Measurements from ENCODE around the gene SMYD2. TPM values are rescaled to one million over a fixed set of nuclear protein-coding genes. Genes with fewer than 3 reads are reported as not detected.

Gene SMYD2
- total and polyA plus RNA-seq, 10 of the 15 experiments (the other 5 are each of a cell fraction or from before 2014, with no cell fraction given), result 8.3 to 55.7 (median 26.4) TPM

DNA sequence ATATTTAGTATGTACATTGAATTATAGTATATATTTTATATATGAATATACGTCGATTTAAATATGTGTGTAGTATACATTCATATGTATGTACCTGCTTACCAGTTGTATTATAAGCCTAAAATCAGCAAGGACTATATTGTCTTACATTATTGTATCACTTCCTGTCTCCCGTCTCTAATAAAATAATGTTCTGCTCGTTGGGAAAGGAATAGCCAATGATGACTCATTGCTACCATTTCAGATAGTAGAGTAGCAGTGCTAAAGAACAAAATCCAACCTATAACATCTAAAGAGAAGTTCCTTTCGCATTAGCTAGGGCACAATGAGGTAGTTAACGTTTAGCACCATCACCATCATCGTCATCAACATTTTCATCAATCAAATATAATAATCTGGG lies 39.9 kb upstream of the SMYD2 start:
- intact Hi-C loops (cut with micrococcal nuclease; ENCODE audit: unreplicated experiment) (no loop called here), in situ Hi-C loops (cut with MboI) (no loop called here)
- H3K4me1 ChIP-seq (ENCODE audit: control insufficient read depth, insufficient read depth, low read length), result no peaks in the 10 kb centered on the region
- no peak overlapping the region for H3K4me2 ChIP-seq (ENCODE audit: control insufficient read depth, insufficient read depth)
- DNase-seq (ENCODE audit: low read depth, low spot score) (no peak), FAIRE-seq (no peak), ATAC-seq (no peak)
- 35% methylated on average over 7 of the region's 7 CpGs for WGBS (ENCODE audit: insufficient coverage, insufficient replicate concordance, low lambda C conversion rate, missing lambda C conversion rate)
- RAD21 ChIA-PET (ENCODE audit: unreplicated experiment), result no interaction called here
- H3K9ac ChIP-seq (ENCODE audit: control insufficient read depth, insufficient read depth, low read length), result no peak overlapping the region
- POLR2A ChIA-PET, result no interaction called here
- H3K79me2 ChIP-seq (ENCODE audit: control insufficient read depth, insufficient read depth, low read length), result no peaks in the 10 kb centered on the region
- CTCF ChIA-PET, result interaction anchor here (1.1 to 2.1 kb wide), 4 partner anchors 20 to 90 kb away, joined by 3 to 8 read pairs (median 4); no protein-coding TSS in a partner anchor
- H4K20me1 ChIP-seq (ENCODE audit: control insufficient read depth, insufficient read depth), result no peaks in the 10 kb centered on the region
- H3K9me3 ChIP-seq (replicated peaks; ENCODE audit: control insufficient read depth, insufficient read depth, low read length), result no peaks in the 10 kb centered on the region
- H3K36me3 ChIP-seq (ENCODE audit: control insufficient read depth in 2 of 2, insufficient read depth in 2 of 2, low read length in 1 of 2), result no peaks in the 10 kb centered on the region
- H2AFZ ChIP-seq (ENCODE audit: control insufficient read depth, low read depth, low read length), result no peak overlapping the region
- SMC1A ChIA-PET (ENCODE audit: uncharacterized antibody, unreplicated experiment), result interaction anchor here (1.6 kb wide), 1 partner anchor 89 kb away, joined by 4 read pairs; no protein-coding TSS in a partner anchor
- BruUV-seq (replicated peaks), result no TSS peak
- H3K27me3 ChIP-seq (replicated peaks in 1 of 2; ENCODE audit: control insufficient read depth in 2 of 2, insufficient read depth in 2 of 2, low read length in 1 of 2), result no peaks in the 10 kb centered on the region; a peak in 1 of 4 replicates
- H3K4me3 ChIP-seq, result no peak overlapping the region
- no peak overlapping the region for H3K27ac ChIP-seq (ENCODE audit: control insufficient read depth, insufficient read depth)
- TF ChIP-seq EP300 (IDR thresholded peaks at IDR 0.05; ENCODE audit: borderline replicate concordance in 1 of 2, control insufficient read depth in 1 of 2, low read depth in 2 of 2, low read length in 2 of 2) (no peak), RB1 (IDR thresholded peaks at IDR 0.05; ENCODE audit: borderline replicate concordance) (no peak), CHD2 (IDR thresholded peaks at IDR 0.05; ENCODE audit: borderline replicate concordance, low read depth, low read length) (no peak), JUNB (IDR thresholded peaks at IDR 0.05) (no peak), RBBP5 (conservative IDR thresholded peaks at IDR 0.05) (no peak), RELA (IDR thresholded peaks at IDR 0.05; ENCODE audit: borderline replicate concordance, partially characterized antibody) (no peak), BHLHE40 (IDR thresholded peaks at IDR 0.05; ENCODE audit: borderline replicate concordance in 1 of 2, low read depth in 2 of 2, low read length in 1 of 2) (no peak), GATAD2B (conservative IDR thresholded peaks at IDR 0.05; ENCODE audit: low read depth) (no peak), MEF2B (IDR thresholded peaks at IDR 0.05; ENCODE audit: partially characterized antibody, poor library complexity, severe bottlenecking) (no peak), NFYB (IDR thresholded peaks at IDR 0.05; ENCODE audit: insufficient read depth, low read depth, low read length) (no peak), TBL1XR1 (IDR thresholded peaks at IDR 0.05; ENCODE audit: low read depth, low read length) (no peak)
- TF ChIP-seq, protein P1, sequence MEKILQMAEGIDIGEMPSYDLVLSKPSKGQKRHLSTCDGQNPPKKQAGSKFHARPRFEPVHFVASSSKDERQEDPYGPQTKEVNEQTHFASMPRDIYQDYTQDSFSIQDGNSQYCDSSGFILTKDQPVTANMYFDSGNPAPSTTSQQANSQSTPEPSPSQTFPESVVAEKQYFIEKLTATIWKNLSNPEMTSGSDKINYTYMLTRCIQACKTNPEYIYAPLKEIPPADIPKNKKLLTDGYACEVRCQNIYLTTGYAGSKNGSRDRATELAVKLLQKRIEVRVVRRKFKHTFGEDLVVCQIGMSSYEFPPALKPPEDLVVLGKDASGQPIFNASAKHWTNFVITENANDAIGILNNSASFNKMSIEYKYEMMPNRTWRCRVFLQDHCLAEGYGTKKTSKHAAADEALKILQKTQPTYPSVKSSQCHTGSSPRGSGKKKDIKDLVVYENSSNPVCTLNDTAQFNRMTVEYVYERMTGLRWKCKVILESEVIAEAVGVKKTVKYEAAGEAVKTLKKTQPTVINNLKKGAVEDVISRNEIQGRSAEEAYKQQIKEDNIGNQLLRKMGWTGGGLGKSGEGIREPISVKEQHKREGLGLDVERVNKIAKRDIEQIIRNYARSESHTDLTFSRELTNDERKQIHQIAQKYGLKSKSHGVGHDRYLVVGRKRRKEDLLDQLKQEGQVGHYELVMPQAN (conservative IDR thresholded peaks at IDR 0.05), result no peak
- TF ChIP-seq, protein P2, sequence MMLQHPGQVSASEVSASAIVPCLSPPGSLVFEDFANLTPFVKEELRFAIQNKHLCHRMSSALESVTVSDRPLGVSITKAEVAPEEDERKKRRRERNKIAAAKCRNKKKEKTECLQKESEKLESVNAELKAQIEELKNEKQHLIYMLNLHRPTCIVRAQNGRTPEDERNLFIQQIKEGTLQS (IDR thresholded peaks at IDR 0.05; ENCODE audit: borderline replicate concordance, extremely low read depth, low read depth, low read length), result no peak
- TF ChIP-seq, protein P3, sequence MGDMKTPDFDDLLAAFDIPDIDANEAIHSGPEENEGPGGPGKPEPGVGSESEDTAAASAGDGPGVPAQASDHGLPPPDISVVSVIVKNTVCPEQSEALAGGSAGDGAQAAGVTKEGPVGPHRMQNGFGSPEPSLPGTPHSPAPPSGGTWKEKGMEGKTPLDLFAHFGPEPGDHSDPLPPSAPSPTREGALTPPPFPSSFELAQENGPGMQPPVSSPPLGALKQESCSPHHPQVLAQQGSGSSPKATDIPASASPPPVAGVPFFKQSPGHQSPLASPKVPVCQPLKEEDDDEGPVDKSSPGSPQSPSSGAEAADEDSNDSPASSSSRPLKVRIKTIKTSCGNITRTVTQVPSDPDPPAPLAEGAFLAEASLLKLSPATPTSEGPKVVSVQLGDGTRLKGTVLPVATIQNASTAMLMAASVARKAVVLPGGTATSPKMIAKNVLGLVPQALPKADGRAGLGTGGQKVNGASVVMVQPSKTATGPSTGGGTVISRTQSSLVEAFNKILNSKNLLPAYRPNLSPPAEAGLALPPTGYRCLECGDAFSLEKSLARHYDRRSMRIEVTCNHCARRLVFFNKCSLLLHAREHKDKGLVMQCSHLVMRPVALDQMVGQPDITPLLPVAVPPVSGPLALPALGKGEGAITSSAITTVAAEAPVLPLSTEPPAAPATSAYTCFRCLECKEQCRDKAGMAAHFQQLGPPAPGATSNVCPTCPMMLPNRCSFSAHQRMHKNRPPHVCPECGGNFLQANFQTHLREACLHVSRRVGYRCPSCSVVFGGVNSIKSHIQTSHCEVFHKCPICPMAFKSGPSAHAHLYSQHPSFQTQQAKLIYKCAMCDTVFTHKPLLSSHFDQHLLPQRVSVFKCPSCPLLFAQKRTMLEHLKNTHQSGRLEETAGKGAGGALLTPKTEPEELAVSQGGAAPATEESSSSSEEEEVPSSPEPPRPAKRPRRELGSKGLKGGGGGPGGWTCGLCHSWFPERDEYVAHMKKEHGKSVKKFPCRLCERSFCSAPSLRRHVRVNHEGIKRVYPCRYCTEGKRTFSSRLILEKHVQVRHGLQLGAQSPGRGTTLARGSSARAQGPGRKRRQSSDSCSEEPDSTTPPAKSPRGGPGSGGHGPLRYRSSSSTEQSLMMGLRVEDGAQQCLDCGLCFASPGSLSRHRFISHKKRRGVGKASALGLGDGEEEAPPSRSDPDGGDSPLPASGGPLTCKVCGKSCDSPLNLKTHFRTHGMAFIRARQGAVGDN (IDR thresholded peaks at IDR 0.05), result no peak
- TF ChIP-seq, protein P4, sequence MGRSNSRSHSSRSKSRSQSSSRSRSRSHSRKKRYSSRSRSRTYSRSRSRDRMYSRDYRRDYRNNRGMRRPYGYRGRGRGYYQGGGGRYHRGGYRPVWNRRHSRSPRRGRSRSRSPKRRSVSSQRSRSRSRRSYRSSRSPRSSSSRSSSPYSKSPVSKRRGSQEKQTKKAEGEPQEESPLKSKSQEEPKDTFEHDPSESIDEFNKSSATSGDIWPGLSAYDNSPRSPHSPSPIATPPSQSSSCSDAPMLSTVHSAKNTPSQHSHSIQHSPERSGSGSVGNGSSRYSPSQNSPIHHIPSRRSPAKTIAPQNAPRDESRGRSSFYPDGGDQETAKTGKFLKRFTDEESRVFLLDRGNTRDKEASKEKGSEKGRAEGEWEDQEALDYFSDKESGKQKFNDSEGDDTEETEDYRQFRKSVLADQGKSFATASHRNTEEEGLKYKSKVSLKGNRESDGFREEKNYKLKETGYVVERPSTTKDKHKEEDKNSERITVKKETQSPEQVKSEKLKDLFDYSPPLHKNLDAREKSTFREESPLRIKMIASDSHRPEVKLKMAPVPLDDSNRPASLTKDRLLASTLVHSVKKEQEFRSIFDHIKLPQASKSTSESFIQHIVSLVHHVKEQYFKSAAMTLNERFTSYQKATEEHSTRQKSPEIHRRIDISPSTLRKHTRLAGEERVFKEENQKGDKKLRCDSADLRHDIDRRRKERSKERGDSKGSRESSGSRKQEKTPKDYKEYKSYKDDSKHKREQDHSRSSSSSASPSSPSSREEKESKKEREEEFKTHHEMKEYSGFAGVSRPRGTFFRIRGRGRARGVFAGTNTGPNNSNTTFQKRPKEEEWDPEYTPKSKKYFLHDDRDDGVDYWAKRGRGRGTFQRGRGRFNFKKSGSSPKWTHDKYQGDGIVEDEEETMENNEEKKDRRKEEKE (IDR thresholded peaks at IDR 0.05), result no peak

All from GM12878 (cell line).